Fibroblast of the aortic adventitia (primary cell): Measurements from ENCODE around the gene TRIM54. TPM values are rescaled to one million over a fixed set of nuclear protein-coding genes. Genes with fewer than 3 reads are reported as not detected.

Source experiments
- DNase-seq: peaks from one replicate; pipeline ENCODE4 v3.0.0-alpha.2; 2010; ENCODE audit warnings: low read depth
- H3K4me3 ChIP-seq: 2 replicates; pipeline ENCODE4 v1.5.1; 2011; ENCODE audit warnings: low read depth, mild to moderate bottlenecking, control low read depth, low read length, moderate library complexity
- CTCF ChIP-seq: IDR thresholded peaks from 2 replicates; pipeline ENCODE4 v1.5.1; 2011; ENCODE audit warnings: mild to moderate bottlenecking, low read length, control low read depth, inconsistent platforms; ENCODE audit not compliant: insufficient read depth
- total RNA-seq: library from RNA; depleted of rRNA; stranded (reverse); fragments of >200 nt; gene quantifications from 2 replicates; pipeline ENCODE4 v1.2.3, GENCODE V29; 2012; ENCODE audit warnings: low replicate concordance

Gene TRIM54
- total RNA-seq, 1 donor = not detected

GRCh38 chr2:27356056-27356381 lies 73.8 kb downstream of the TRIM54 start:
- DNase-seq = peak; percentile 43
- peak overlapping the region; percentile 97 for H3K4me3 ChIP-seq
- no peak for TF ChIP-seq CTCF

GRCh38 chr2:27356382-27357181 lies 74.4 kb downstream of the TRIM54 start, which contains the start of gene GTF3C2:
GTF3C2 (minus strand) TSS chr2:27356764; CDS start chr2:27343554, 13,210 bp downstream.
- TF ChIP-seq CTCF = no peak
- DNase-seq = peak; percentile 98
- H3K4me3 ChIP-seq = peak within 1 kb of the TSS; percentile 97

Other genes starting within 250 kb of the TRIM54 start
- 10.3 and 71.6 TPM in 2 replicates for gene TMEM214, start 249.5 kb upstream of the TRIM54 start, total RNA-seq
- 17.5 and 25.3 TPM in 2 replicates for gene AGBL5, start 230.8 kb upstream of the TRIM54 start, total RNA-seq
- gene OST4, start 210.8 kb upstream of the TRIM54 start, total RNA-seq = 36.5 and 300 TPM in 2 replicates
- gene EMILIN1, start 203.8 kb upstream of the TRIM54 start, total RNA-seq = 81.3 and 153 TPM in 2 replicates
- 1.7 and 2.3 TPM in 2 replicates for gene KHK, start 195.7 kb upstream of the TRIM54 start, total RNA-seq
- gene CGREF1, start 163.3 kb upstream of the TRIM54 start, total RNA-seq = 4.7 and 9.3 TPM in 2 replicates
- gene ABHD1, start 158.6 kb upstream of the TRIM54 start, total RNA-seq = 0.09 TPM in 1 of 2 replicates, not detected in the other
- gene PREB, start 147.8 kb upstream of the TRIM54 start, total RNA-seq = 37.0 and 46.0 TPM in 2 replicates
- not detected in 2 replicates for gene PRR30, start 143.0 kb upstream of the TRIM54 start, total RNA-seq
- gene TCF23, start 133.4 kb upstream of the TRIM54 start, total RNA-seq = 2.3 TPM in 1 of 2 replicates, not detected in the other
- gene ATRAID, start 70.4 kb upstream of the TRIM54 start, total RNA-seq = 135 and 216 TPM in 2 replicates
- gene SLC5A6, start 70.2 kb upstream of the TRIM54 start, total RNA-seq = 12.9 and 20.0 TPM in 2 replicates
- 28.9 and 35.5 TPM in 2 replicates for gene CAD, start 65.1 kb upstream of the TRIM54 start, total RNA-seq
- gene SLC30A3, start 19.4 kb upstream of the TRIM54 start, total RNA-seq = 0.09 and 0.25 TPM in 2 replicates
- gene DNAJC5G, start 7.0 kb upstream of the TRIM54 start, total RNA-seq = not detected in 2 replicates
- 0.27 and 1.1 TPM in 2 replicates for gene UCN, start 26.0 kb downstream of the TRIM54 start, total RNA-seq
- 37.7 and 92.8 TPM in 2 replicates for gene MPV17, start 40.7 kb downstream of the TRIM54 start, total RNA-seq
- 27.2 and 33.4 TPM in 2 replicates for gene GTF3C2, start 74.3 kb downstream of the TRIM54 start, total RNA-seq
- gene EIF2B4, start 87.9 kb downstream of the TRIM54 start, total RNA-seq = 28.5 and 29.7 TPM in 2 replicates
- gene SNX17, start 88.2 kb downstream of the TRIM54 start, total RNA-seq = 102 and 125 TPM in 2 replicates
- gene ZNF513, start 98.3 kb downstream of the TRIM54 start, total RNA-seq = 7.3 and 19.2 TPM in 2 replicates
- 62.2 and 146 TPM in 2 replicates for gene PPM1G, start 127.2 kb downstream of the TRIM54 start, total RNA-seq
- 40.1 and 118 TPM in 2 replicates for gene NRBP1, start 146.2 kb downstream of the TRIM54 start, total RNA-seq
- not detected in 2 replicates for gene KRTCAP3, start 160.0 kb downstream of the TRIM54 start, total RNA-seq
- 24.4 and 25.7 TPM in 2 replicates for gene IFT172, start 207.3 kb downstream of the TRIM54 start, total RNA-seq
- 7.3 and 45.8 TPM in 2 replicates for gene FNDC4, start 212.8 kb downstream of the TRIM54 start, total RNA-seq
- gene GCKR, start 214.4 kb downstream of the TRIM54 start, total RNA-seq = 4.5 and 4.9 TPM in 2 replicates